ENCODE measurements around the gene ETS1.

- TF ChIP-seq ZNF157 (tag by site-specific recombination; IDR thresholded peaks at IDR 0.05) (no peak), SETDB1 (IDR thresholded peaks at IDR 0.05; ENCODE audit: insufficient read length, low read length) (no peak), ZNF274 (IDR thresholded peaks at IDR 0.05; ENCODE audit: low read length) (no peak), ZNF274 (tag by site-specific recombination; IDR thresholded peaks at IDR 0.05; ENCODE audit: borderline replicate concordance) (no peak), ZNF707 (tag by site-specific recombination; IDR thresholded peaks at IDR 0.05) (no peak), ZFP41 (tag by site-specific recombination; IDR thresholded peaks at IDR 0.05; ENCODE audit: borderline replicate concordance) (no peak), ATF2 (tag by site-specific recombination; IDR thresholded peaks at IDR 0.05; ENCODE audit: low read depth) (no peak), ZNF549 (tag by site-specific recombination; IDR thresholded peaks at IDR 0.05) (no peak), TCF7L2 (IDR thresholded peaks at IDR 0.05; ENCODE audit: borderline replicate concordance, low read depth, low read length) (no peak), ZBTB21 (tag by site-specific recombination; IDR thresholded peaks at IDR 0.05) (no peak), CTCF (tag by site-specific recombination; IDR thresholded peaks at IDR 0.05) (no peak), ZNF138 (tag by site-specific recombination; IDR thresholded peaks at IDR 0.05; ENCODE audit: borderline replicate concordance) (no peak)
Observed at GRCh38 chr11:128501008-128501407, 86.3 kb downstream of the ETS1 start.

Measured in HEK293 (cell line).